GM18507 (cell line): Measurements from ENCODE around the gene ATP8B1.

ENCODE experiments used
- DNase-seq: peaks from one replicate; pipeline ENCODE4 v3.0.0; 2011; ENCODE audit warnings: low read depth; ENCODE audit not compliant: insufficient read length; ENCODE audit errors: extremely low spot score
- FAIRE-seq: peaks from 2 replicates; lab custom pipeline; 2011; peaks lifted over from hg19 to GRCh38; lab: Jason Lieb, UNC

Gene ATP8B1

GRCh38 chr18:57794951-57795728 lies 8.0 kb downstream of the ATP8B1 start:
- no peak for DNase-seq
- FAIRE-seq, result no peak

GRCh38 chr18:57793302-57793986 lies 9.7 kb downstream of the ATP8B1 start:
- FAIRE-seq, result no peak
- no peak for DNase-seq

- DNase-seq, result no peak
These were observed 10.3 kb downstream of the ATP8B1 start for GRCh38 chr18:57792631-57793301.

GRCh38 chr18:57791911-57792310 lies 11.2 kb downstream of the ATP8B1 start:
- DNase-seq (no peak), FAIRE-seq (no peak)

More at GRCh38 chr18:57792631-57793301, 10.3 kb downstream of the ATP8B1 start:
- no peak for FAIRE-seq

- no peak for DNase-seq
- no peak for FAIRE-seq
These were observed 11.9 kb downstream of the ATP8B1 start for GRCh38 chr18:57791192-57791591.

GRCh38 chr18:57790316-57790715 lies 12.8 kb downstream of the ATP8B1 start:
- DNase-seq (no peak), FAIRE-seq (no peak)

- DNase-seq (no peak), FAIRE-seq (no peak)
These were observed 13.4 kb downstream of the ATP8B1 start for GRCh38 chr18:57789759-57790158.

- DNase-seq (no peak), FAIRE-seq (no peak)
These were observed 14.0 kb downstream of the ATP8B1 start for GRCh38 chr18:57789090-57789489.

GRCh38 chr18:57787068-57787685 lies 15.9 kb downstream of the ATP8B1 start:
- no peak for DNase-seq
- FAIRE-seq, result no peak

GRCh38 chr18:57785751-57786437 lies 17.2 kb downstream of the ATP8B1 start:
- FAIRE-seq (no peak), DNase-seq (no peak)

- DNase-seq, result no peak
- no peak for FAIRE-seq
These were observed 18.4 kb downstream of the ATP8B1 start for GRCh38 chr18:57784801-57785114.

GRCh38 chr18:57784034-57784800 lies 18.9 kb downstream of the ATP8B1 start:
- DNase-seq, result no peak
- no peak for FAIRE-seq

- FAIRE-seq, result no peak
- DNase-seq, result no peak
These were observed 21.1 kb downstream of the ATP8B1 start for GRCh38 chr18:57782049-57782448.

- DNase-seq (no peak), FAIRE-seq (peak; percentile 65)
These were observed 22.3 kb downstream of the ATP8B1 start for GRCh38 chr18:57780706-57781347.

- FAIRE-seq (no peak), DNase-seq (no peak)
These were observed 22.8 kb downstream of the ATP8B1 start for GRCh38 chr18:57780318-57780705.

GRCh38 chr18:57776767-57777166 lies 26.3 kb downstream of the ATP8B1 start:
- FAIRE-seq, result no peak
- no peak for DNase-seq

GRCh38 chr18:57776354-57776753 lies 26.8 kb downstream of the ATP8B1 start:
- FAIRE-seq (no peak), DNase-seq (no peak)

- DNase-seq, result no peak
- no peak for FAIRE-seq
These were observed 27.2 kb downstream of the ATP8B1 start for GRCh38 chr18:57775937-57776336.

GRCh38 chr18:57772387-57772799 lies 30.7 kb downstream of the ATP8B1 start:
- DNase-seq, result no peak
- no peak for FAIRE-seq
